Spleen (tissue), 11 donors: Measurements from ENCODE around the gene SOX8. TPM values are rescaled to one million over a fixed set of nuclear protein-coding genes. Genes with fewer than 3 reads are reported as not detected.

Experiments
- DNase-seq: peaks from one replicate; pipeline ENCODE4 v3.0.0-alpha.2; 2020
- H3K27ac ChIP-seq, 8 donors: fragments of 200-600 bp; sonication (generic) in 7 of 8; 1 replicate in 4 of 8; 2 replicates in 4 of 8; pipeline versions ENCODE4 v1.5.0 to v1.8.0; 2016 to 2021; ENCODE audit warnings: inconsistent platforms in 4 of 8, mild to moderate bottlenecking in 4 of 8, moderate library complexity in 1 of 8
- H3K27me3 ChIP-seq, 7 donors: fragments of 200-600 bp; sonication (generic) in 6 of 7; replicated peaks in 1 of 7; 1 replicate in 4 of 7; 2 replicates in 3 of 7; pipeline versions ENCODE4 v1.5.0 to v1.8.0; 2016 to 2021; ENCODE audit warnings: inconsistent platforms in 3 of 7, mild to moderate bottlenecking in 1 of 7
- H3K36me3 ChIP-seq, 6 donors: fragments of 200-600 bp; sonication (generic) in 5 of 6; 1 replicate in 4 of 6; 2 replicates in 2 of 6; pipeline versions ENCODE4 v1.5.0 to v1.8.0; 2016 to 2021; ENCODE audit warnings: inconsistent platforms in 2 of 6
- H3K4me1 ChIP-seq, 6 donors: fragments of 200-600 bp; sonication (generic) in 5 of 6; 1 replicate in 3 of 6; 2 replicates in 3 of 6; pipeline versions ENCODE4 v1.5.0 to v1.8.0; 2016 to 2021; ENCODE audit warnings: inconsistent platforms in 3 of 6
- H3K4me3 ChIP-seq, 8 donors: fragments of 200-600 bp; sonication (generic) in 7 of 8; 1 replicate in 4 of 8; 2 replicates in 4 of 8; pipeline versions ENCODE4 v1.5.0 to v1.8.0; 2016 to 2021; ENCODE audit warnings: inconsistent platforms in 4 of 8, mild to moderate bottlenecking in 4 of 8, moderate library complexity in 2 of 8
- H3K9me3 ChIP-seq, 8 donors: fragments of 200-600 bp; sonication (generic) in 7 of 8; 1 replicate in 4 of 8; 2 replicates in 4 of 8; pipeline versions ENCODE4 v1.5.0 to v1.8.0; 2016 to 2021; ENCODE audit warnings: inconsistent platforms in 4 of 8
- CTCF ChIP-seq, 11 experiments: fragments of 200-600 bp in 7 of 11; fragments of 450-650 bp in 4 of 11; sonication (generic) in 4 of 11; IDR thresholded peaks in 8 of 11; conservative IDR thresholded peaks in 3 of 11; 1 replicate in 7 of 11; 2 replicates in 4 of 11; pipeline versions ENCODE4 v1.4.0 to v1.8.0; 2016 to 2021; ENCODE audit warnings: antibody characterized with exemption in 11 of 11, inconsistent platforms in 4 of 11, mild to moderate bottlenecking in 1 of 11
- POLR2A ChIP-seq, 3 donors: fragments of 450-650 bp; IDR thresholded peaks; one replicate each; pipeline ENCODE4 v1.5.1; 2017; ENCODE audit warnings: antibody characterized with exemption in 3 of 3, mild to moderate bottlenecking in 1 of 3
- POLR2AphosphoS5 ChIP-seq, 3 donors: sonication (generic); formaldehyde crosslinking; IDR thresholded peaks; one replicate each; pipeline ENCODE4 v1.5.1; 2017; ENCODE audit warnings: antibody characterized with exemption in 3 of 3
- WGBS, 5 donors: extraction: QIAGEN DNeasy Blood & Tissue Kit in 3 of 5; methylation state at CpG; one replicate each; pipeline versions ENCODE4 v1.1.5 to v1.1.7; 2013 to 2018; 5-methylcytosine and 5-hydroxymethylcytosine counted together
- intact Hi-C: fragments of 100-400 bp; cut with DNase I; formaldehyde crosslinking; loops from one replicate; pipeline ENCODE4 v1.15.0; 2023; ENCODE audit warnings: low total_unique reads
- polyA plus RNA-seq, 3 donors: library from polyadenylated mRNA; stranded (reverse); fragments of 200-250 nt; gene quantifications; one replicate each; pipeline ENCODE4 v1.2.1, GENCODE V29; 2013
- total RNA-seq, 7 donors: library from RNA; depleted of rRNA in 3 of 7; stranded (reverse); fragments of >200 nt in 3 of 7; fragmentation: NEBNext Ultra II Directional in 4 of 7; extraction: Animal tissue kit (Norgen Biotek cat#: 25700) in 4 of 7; gene quantifications; one replicate each; pipeline versions ENCODE4 v1.1.0 to v1.2.1, GENCODE V29; 2016 to 2021
- donor health status: healthy with polysubstance abuse.
- donor health status: DM: no; HTN: no; CAD: no; lungs with moderate emphysema.
- donor health status: DM: no; HTN: no; CAD: no.
- donor health status: Bipolar disorder and iron deficiency.
- donor health status: healthy.
- donor health status: DM: no; HTN: no; CAD: no.
- donor health status: DM: yes; HTN: yes; CAD: no.

Gene SOX8
- total and polyA plus RNA-seq, 10 donors: 0.60 to 3.7 (median 1.7) TPM

GRCh38 chr16:969508-970385, 11.8 kb upstream of the SOX8 start:
- TF ChIP-seq POLR2A (IDR thresholded peaks at IDR 0.05) (no peak), POLR2AphosphoS5 (IDR thresholded peaks at IDR 0.05) (no peak), CTCF (IDR thresholded peaks at IDR 0.05 in 8 of 11, conservative IDR thresholded peaks at IDR 0.05 in 3 of 11) (no peak)
- no peak for DNase-seq
- intact Hi-C loops: loop anchor here (10.0 kb wide), 1 partner anchor 155 kb away; no protein-coding TSS in a partner anchor

GRCh38 chr16:970386-970765, 11.2 kb upstream of the SOX8 start:
- Histone ChIP-seq H3K27me3 (no peaks in the 10 kb centered on the region), H3K27ac (peak overlapping the region; percentile 73 to 91 (median 84)), H3K9me3 (peaks cover 0 to 5% (median 0%) of the 10 kb centered on the region in 8 donors), H3K4me1 (peaks cover 10 to 66% (median 51%) of the 10 kb centered on the region in 6 donors), H3K4me3 (peak overlapping the region; percentile 56 to 97 (median 89)), H3K36me3 (peaks cover 0 to 28% (median 0%) of the 10 kb centered on the region in 6 donors)
- no peak for TF ChIP-seq POLR2A (IDR thresholded peaks at IDR 0.05)
- TF ChIP-seq POLR2AphosphoS5 (IDR thresholded peaks at IDR 0.05): no peak
- no peak for TF ChIP-seq CTCF (IDR thresholded peaks at IDR 0.05 in 8 of 11, conservative IDR thresholded peaks at IDR 0.05 in 3 of 11)
- intact Hi-C loops: loop anchor here (10.0 kb wide), 1 partner anchor 156 kb away; no protein-coding TSS in a partner anchor
- WGBS, 5 donors: 0 to 3% (median 0%) methylated on average over 5 to 42 of the region's 42 CpGs
- no peak for DNase-seq

More at GRCh38 chr16:969508-970385, 11.8 kb upstream of the SOX8 start:
- 48 to 59% (median 53%) methylated on average over 32 to 55 of the region's 55 CpGs for WGBS, 5 donors
- H3K27me3 ChIP-seq: no peaks in the 10 kb centered on the region
- peaks cover 10 to 60% (median 48%) of the 10 kb centered on the region in 6 donors for H3K4me1 ChIP-seq
- H3K9me3 ChIP-seq: peaks cover 0 to 7% (median 0%) of the 10 kb centered on the region in 8 donors
- peak overlapping the region; percentile 56 to 97 (median 89) for H3K4me3 ChIP-seq
- peaks cover 0 to 29% (median 0%) of the 10 kb centered on the region in 6 donors for H3K36me3 ChIP-seq
- H3K27ac ChIP-seq: peak overlapping the region; percentile 73 to 91 (median 84)

- WGBS, 5 donors: 3 to 4% (median 4%) methylated on average over 19 to 71 of the region's 71 CpGs
- H3K27me3 ChIP-seq: peaks cover 0 to under 1% (median 0%) of the 10 kb centered on the region in 7 donors
- TF ChIP-seq POLR2A (IDR thresholded peaks at IDR 0.05) (peak in 2 of 3 donors; percentile 39 to 44), POLR2AphosphoS5 (IDR thresholded peaks at IDR 0.05) (peak; percentile 80 to 91 (median 85)), CTCF (IDR thresholded peaks at IDR 0.05 in 8 of 11, conservative IDR thresholded peaks at IDR 0.05 in 3 of 11) (peak in 1 of 11 experiments; percentile 25)
- H3K4me1 ChIP-seq: peaks cover 10 to 71% (median 53%) of the 10 kb centered on the region in 6 donors
- H3K9me3 ChIP-seq: no peaks in the 10 kb centered on the region
- peak within 1 kb of the TSS; percentile 73 to 91 (median 84) for H3K27ac ChIP-seq
- H3K36me3 ChIP-seq: peaks cover 0 to 22% (median 0%) of the 10 kb centered on the region in 6 donors
- intact Hi-C loops: loop anchor here (10.0 kb wide), 1 partner anchor 156 kb away; no protein-coding TSS in a partner anchor
- peak within 1 kb of the TSS; percentile 56 to 97 (median 89) for H3K4me3 ChIP-seq
- DNase-seq: peak; percentile 99
Measured at GRCh38 chr16:970766-971581, 10.6 kb upstream of the SOX8 start, which contains the start of gene LMF1. Gene LMF1 (minus strand): TSS chr16:970984. CDS start chr16:970980, 4 bp downstream.
